SU-DHL-6 (cell line): ENCODE measurements around the gene CAMSAP3.

ENCODE experiments used
- H2AFZ ChIP-seq: fragments of 200-600 bp; sonication (generic); 2 replicates; pipeline ENCODE4 v1.6.1; 2014; ENCODE audit warnings: low read depth, mild to moderate bottlenecking, moderate library complexity, mixed read lengths, antibody characterized with exemption, low read length; ENCODE audit not compliant: severe bottlenecking
- H3F3A ChIP-seq: fragments of 200-600 bp; shearing (Covaris generic); 2 replicates; pipeline ENCODE4 v1.6.0; 2016; ENCODE audit warnings: antibody characterized with exemption, mild to moderate bottlenecking; ENCODE audit not compliant: insufficient read depth
- H3K27ac ChIP-seq: fragments of 200-600 bp; sonication (generic); 2 replicates; pipeline ENCODE4 v1.5.1; 2016; ENCODE audit warnings: low read depth, mild to moderate bottlenecking, low read length, moderate library complexity, mixed read lengths
- H3K27me3 ChIP-seq: fragments of 200-600 bp; sonication (generic), shearing (Covaris generic); 2 replicates; pipeline ENCODE4 v1.6.0; 2014; ENCODE audit warnings: mild to moderate bottlenecking, low read length
- H3K36me3 ChIP-seq: fragments of 200-600 bp; sonication (generic); 2 replicates; pipeline ENCODE4 v1.6.1; 2014; ENCODE audit warnings: mild to moderate bottlenecking, low read length, mixed read lengths
- H3K4me2 ChIP-seq: fragments of 300-600, 200-600 bp; shearing (Covaris generic), sonication (generic); 2 replicates; pipeline ENCODE4 v1.6.0; 2014; ENCODE audit warnings: low read length, low read depth, mild to moderate bottlenecking; ENCODE audit not compliant: poor library complexity, severe bottlenecking
- H3K4me3 ChIP-seq: fragments of 200-600 bp; sonication (generic); 2 replicates; pipeline ENCODE4 v1.5.1; 2014; ENCODE audit warnings: antibody characterized with exemption, low read length, mild to moderate bottlenecking, mixed read lengths; ENCODE audit not compliant: insufficient read depth, poor library complexity, severe bottlenecking
- H3K79me2 ChIP-seq: fragments of 200-600 bp; sonication (generic); 2 replicates; pipeline ENCODE4 v1.6.1; 2014; ENCODE audit warnings: mild to moderate bottlenecking, low read length, moderate library complexity; ENCODE audit not compliant: insufficient read depth
- H3K9ac ChIP-seq: fragments of 200-600 bp; sonication (generic); 2 replicates; pipeline ENCODE4 v1.7.0; 2014; ENCODE audit warnings: mild to moderate bottlenecking, low read length
- H3K9me2 ChIP-seq: fragments of 200-600 bp; sonication (generic); replicated peaks from 2 replicates; pipeline ENCODE4 v1.6.1; 2014; ENCODE audit warnings: low read length; ENCODE audit not compliant: insufficient read depth
- H3K9me3 ChIP-seq: fragments of 200-600 bp; sonication (generic); 2 replicates; pipeline ENCODE4 v1.6.1; 2014; ENCODE audit warnings: low read length, mixed read lengths; ENCODE audit not compliant: insufficient read depth
- H4K20me1 ChIP-seq: fragments of 200-600 bp; sonication (generic); 2 replicates; pipeline ENCODE4 v1.6.1; 2014; ENCODE audit warnings: low read depth, mild to moderate bottlenecking, antibody characterized with exemption, low read length, moderate library complexity, mixed read lengths
- EZH2phosphoT487 ChIP-seq: fragments of 200-600 bp; sonication (generic), shearing (Covaris generic); conservative IDR thresholded peaks from 2 replicates; pipeline ENCODE4 v1.6.1; 2018; ENCODE audit warnings: mild to moderate bottlenecking, antibody characterized with exemption, low read length, moderate library complexity, mixed read lengths
- TF ChIP-seq, protein P1 (sequence below): fragments of 200-600 bp; sonication (generic); IDR thresholded peaks from one replicate; pipeline ENCODE4 v1.5.1; 2017; ENCODE audit warnings: antibody characterized with exemption, mild to moderate bottlenecking, low read length, moderate library complexity; ENCODE audit not compliant: insufficient read depth, poor library complexity, severe bottlenecking

The CAMSAP3 gene

DNA sequence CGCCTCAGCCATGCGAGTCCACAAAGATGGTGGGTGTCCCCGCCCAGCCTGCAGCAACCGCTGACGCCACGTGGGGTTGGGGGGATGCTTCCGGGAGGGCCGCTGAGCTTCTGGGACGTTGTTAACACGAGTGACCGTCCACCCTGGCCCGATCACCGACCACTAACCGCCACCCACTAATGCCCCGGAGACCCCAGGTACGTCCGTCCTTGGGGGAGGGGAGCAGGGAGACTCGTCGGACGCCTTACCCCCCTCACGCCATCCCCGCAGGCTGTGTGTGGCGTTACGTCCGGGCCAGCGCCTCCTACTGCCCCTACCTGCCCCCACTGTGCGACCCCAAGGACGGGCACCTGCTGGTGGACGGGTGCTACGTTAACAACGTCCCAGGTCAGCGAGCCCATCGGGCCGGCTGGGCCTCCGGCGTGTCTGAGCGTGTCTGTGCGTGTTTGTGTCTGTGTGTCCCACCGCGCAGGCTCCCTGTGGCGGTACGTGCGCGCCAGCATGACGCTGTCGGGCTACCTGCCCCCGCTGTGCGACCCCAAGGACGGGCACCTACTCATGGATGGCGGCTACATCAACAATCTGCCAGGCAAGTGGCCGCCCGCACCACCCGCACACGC lies 38.9 kb upstream of the CAMSAP3 start:
- H2AFZ ChIP-seq, result no peak overlapping the region
- H3K36me3 ChIP-seq, result 0 out of 2 replicates have a peak, but pooled peaks cover 2% of the 10 kb centered on the region
- H3K79me2 ChIP-seq, result no peaks in the 10 kb centered on the region
- H3K27me3 ChIP-seq, result no peaks in the 10 kb centered on the region
- no peaks in the 10 kb centered on the region for H3K9me3 ChIP-seq
- no peak overlapping the region for H3K4me2 ChIP-seq
- H3F3A ChIP-seq, result no peaks in the 10 kb centered on the region
- H4K20me1 ChIP-seq, result no peaks in the 10 kb centered on the region
- H3K27ac ChIP-seq, result no peak overlapping the region
- no peak overlapping the region for H3K9ac ChIP-seq
- H3K9me2 ChIP-seq, result no peaks in the 10 kb centered on the region
- TF ChIP-seq, protein P1, sequence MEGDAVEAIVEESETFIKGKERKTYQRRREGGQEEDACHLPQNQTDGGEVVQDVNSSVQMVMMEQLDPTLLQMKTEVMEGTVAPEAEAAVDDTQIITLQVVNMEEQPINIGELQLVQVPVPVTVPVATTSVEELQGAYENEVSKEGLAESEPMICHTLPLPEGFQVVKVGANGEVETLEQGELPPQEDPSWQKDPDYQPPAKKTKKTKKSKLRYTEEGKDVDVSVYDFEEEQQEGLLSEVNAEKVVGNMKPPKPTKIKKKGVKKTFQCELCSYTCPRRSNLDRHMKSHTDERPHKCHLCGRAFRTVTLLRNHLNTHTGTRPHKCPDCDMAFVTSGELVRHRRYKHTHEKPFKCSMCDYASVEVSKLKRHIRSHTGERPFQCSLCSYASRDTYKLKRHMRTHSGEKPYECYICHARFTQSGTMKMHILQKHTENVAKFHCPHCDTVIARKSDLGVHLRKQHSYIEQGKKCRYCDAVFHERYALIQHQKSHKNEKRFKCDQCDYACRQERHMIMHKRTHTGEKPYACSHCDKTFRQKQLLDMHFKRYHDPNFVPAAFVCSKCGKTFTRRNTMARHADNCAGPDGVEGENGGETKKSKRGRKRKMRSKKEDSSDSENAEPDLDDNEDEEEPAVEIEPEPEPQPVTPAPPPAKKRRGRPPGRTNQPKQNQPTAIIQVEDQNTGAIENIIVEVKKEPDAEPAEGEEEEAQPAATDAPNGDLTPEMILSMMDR, result no peak
- TF ChIP-seq EZH2phosphoT487, result no peak
- H3K4me3 ChIP-seq, result no peak overlapping the region

DNA sequence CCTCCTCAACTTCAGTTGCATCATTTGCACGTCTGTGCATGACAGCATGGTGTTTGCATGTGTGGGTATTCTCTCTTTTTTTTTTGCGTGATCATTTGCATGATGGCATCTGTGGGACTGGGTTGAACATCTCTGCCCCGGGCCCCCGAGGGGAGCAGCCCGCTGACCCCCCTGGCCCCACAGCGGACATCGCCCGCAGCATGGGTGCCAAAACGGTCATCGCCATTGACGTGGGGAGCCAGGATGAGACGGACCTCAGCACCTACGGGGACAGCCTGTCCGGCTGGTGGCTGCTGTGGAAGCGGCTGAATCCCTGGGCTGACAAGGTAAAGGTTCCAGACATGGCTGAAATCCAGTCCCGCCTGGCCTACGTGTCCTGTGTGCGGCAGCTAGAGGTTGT lies 37.0 kb upstream of the CAMSAP3 start:
- H3K9me2 ChIP-seq, result no peaks in the 10 kb centered on the region
- no peaks in the 10 kb centered on the region for H3K79me2 ChIP-seq
- H3K36me3 ChIP-seq, result 0 out of 2 replicates have a peak, but pooled peaks cover 2% of the 10 kb centered on the region
- H3K9me3 ChIP-seq, result no peaks in the 10 kb centered on the region
- H3K27ac ChIP-seq, result no peak overlapping the region
- no peaks in the 10 kb centered on the region for H3K27me3 ChIP-seq
- no peaks in the 10 kb centered on the region for H4K20me1 ChIP-seq
- no peak overlapping the region for H3K4me2 ChIP-seq
- TF ChIP-seq EZH2phosphoT487, result no peak
- TF ChIP-seq, protein P1, result no peak
- H2AFZ ChIP-seq, result no peak overlapping the region
- H3K9ac ChIP-seq, result no peak overlapping the region
- no peak overlapping the region for H3K4me3 ChIP-seq
- no peaks in the 10 kb centered on the region for H3F3A ChIP-seq

DNA sequence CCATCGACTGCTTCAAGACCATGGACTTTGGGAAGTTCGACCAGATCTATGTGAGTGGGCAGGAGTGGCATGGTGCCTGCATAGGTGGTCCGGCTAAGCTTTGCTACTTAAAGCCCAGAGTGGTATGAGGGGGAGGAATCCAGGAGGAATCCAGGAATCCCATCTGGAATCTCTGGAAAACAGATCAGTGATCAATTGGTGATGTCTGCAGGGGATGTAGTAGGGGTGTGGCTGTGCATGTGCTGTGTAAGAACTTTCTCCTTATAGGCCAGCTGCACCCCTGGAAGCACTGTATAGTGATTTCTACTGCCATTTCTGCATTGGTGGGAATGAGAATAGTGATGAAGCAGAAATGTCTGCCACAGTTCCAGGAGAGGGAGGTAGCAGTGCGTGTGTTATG lies 36.6 kb upstream of the CAMSAP3 start:
- Histone ChIP-seq H3F3A (no peaks in the 10 kb centered on the region), H3K4me3 (no peak overlapping the region), H2AFZ (no peak overlapping the region), H3K27ac (no peak overlapping the region), H3K36me3 (0 out of 2 replicates have a peak, but pooled peaks cover 2% of the 10 kb centered on the region), H3K9me3 (no peaks in the 10 kb centered on the region), H3K4me2 (no peak overlapping the region), H3K9me2 (no peaks in the 10 kb centered on the region), H3K9ac (no peak overlapping the region), H3K79me2 (no peaks in the 10 kb centered on the region), H4K20me1 (no peaks in the 10 kb centered on the region), H3K27me3 (no peaks in the 10 kb centered on the region)
- TF ChIP-seq EZH2phosphoT487, result no peak
- TF ChIP-seq, protein P1, result no peak
